ENCODE data around the gene IER3. TPM values are rescaled to one million over a fixed set of nuclear protein-coding genes. Genes with fewer than 3 reads are reported as not detected.
A peak's percentile ranks its signal among the peaks of the same experiment; 100 is the strongest.

Gene IER3
- total and polyA plus RNA-seq, 12 donors = 1.6 to 136 (median 43.1) TPM

GRCh38 chr6:30741063-30741779 lies 3.1 kb downstream of the IER3 start:
- Histone ChIP-seq H3K27me3 (no peaks in the 10 kb centered on the region), H3K36me3 (replicated peaks in 1 of 2) (peaks cover 0 to 52% of the 10 kb centered on the region in 2 donors), H3K27ac (peak overlapping the region; percentile 93 to 98 (median 94)), H3K9me3 (replicated peaks in 1 of 3) (no peaks in the 10 kb centered on the region), H3K4me3 (peak overlapping the region in 3 of 4 donors; percentile 71 to 95 (median 81)), H3K4me1 (replicated peaks in 1 of 2) (peaks cover 28 to 64% of the 10 kb centered on the region in 2 donors)
- DNase-seq = peak in 3 of 7 donors; percentile 46 to 61 (median 48)
- intact Hi-C loops (cut with DNase I) = loop anchor here (10.0 kb wide), 2 partner anchors 84 to 144 kb away; partner anchors contain the start of gene DDR1 (in 1 of the 2)
- WGBS, 4 donors = 64 to 75% (median 68%) methylated on average over 6 to 8 of the region's 8 CpGs
- no peak for TF ChIP-seq POLR2A (IDR thresholded peaks at IDR 0.05)
- no peak for TF ChIP-seq CTCF (IDR thresholded peaks at IDR 0.05)

GRCh38 chr6:30740540-30740870 lies 3.8 kb downstream of the IER3 start:
- Histone ChIP-seq H3K4me1 (replicated peaks in 1 of 2) (peaks cover 28 to 64% of the 10 kb centered on the region in 2 donors), H3K9me3 (replicated peaks in 1 of 3) (no peaks in the 10 kb centered on the region), H3K36me3 (replicated peaks in 1 of 2) (peaks cover 0 to 59% of the 10 kb centered on the region in 2 donors), H3K27ac (peak overlapping the region; percentile 45 to 98 (median 71)), H3K4me3 (no peak overlapping the region), H3K27me3 (no peaks in the 10 kb centered on the region)
- intact Hi-C loops (cut with DNase I) = loop anchor here (10.0 kb wide), 2 partner anchors 84 to 144 kb away; partner anchors contain the start of gene DDR1 (in 1 of the 2)
- WGBS, 4 donors = 56 to 83% (median 75%) methylated on average over 2 of the region's 2 CpGs
- TF ChIP-seq POLR2A (IDR thresholded peaks at IDR 0.05) (no peak), CTCF (IDR thresholded peaks at IDR 0.05) (no peak)
- DNase-seq = no peak

- H3K36me3 ChIP-seq (replicated peaks in 1 of 2) = peaks cover 0 to 79% of the 10 kb centered on the region in 2 donors
- 87 to 91% (median 91%) methylated on average over 6 of the region's 6 CpGs for WGBS, 4 donors
- H3K4me3 ChIP-seq = no peak overlapping the region
- H3K27me3 ChIP-seq = no peaks in the 10 kb centered on the region
- intact Hi-C loops (cut with DNase I) = no loop called here
- TF ChIP-seq POLR2A (IDR thresholded peaks at IDR 0.05) (no peak), CTCF (IDR thresholded peaks at IDR 0.05) (no peak)
- H3K27ac ChIP-seq = no peak overlapping the region
- no peaks in the 10 kb centered on the region for H3K9me3 ChIP-seq (replicated peaks in 1 of 3)
- no peak for DNase-seq
- H3K4me1 ChIP-seq (replicated peaks in 1 of 2) = peaks cover 28 to 54% of the 10 kb centered on the region in 2 donors
Measured at GRCh38 chr6:30738532-30738931, 5.8 kb downstream of the IER3 start.

- no peak for TF ChIP-seq POLR2A (IDR thresholded peaks at IDR 0.05)
- TF ChIP-seq CTCF (IDR thresholded peaks at IDR 0.05) = no peak
- Histone ChIP-seq H3K27me3 (no peaks in the 10 kb centered on the region), H3K9me3 (replicated peaks in 1 of 3) (no peaks in the 10 kb centered on the region), H3K4me3 (no peak overlapping the region), H3K4me1 (replicated peaks in 1 of 2) (peaks cover 18 to 48% of the 10 kb centered on the region in 2 donors), H3K27ac (no peak overlapping the region), H3K36me3 (replicated peaks in 1 of 2) (peaks cover 0 to 100% of the 10 kb centered on the region in 2 donors)
- no peak for DNase-seq
- intact Hi-C loops (cut with DNase I) = no loop called here
- 83 to 91% (median 86%) methylated on average over 8 of the region's 8 CpGs for WGBS, 4 donors
Measured at GRCh38 chr6:30735668-30736314, 8.6 kb downstream of the IER3 start.
